DMS153 treated with DMSO at 0.1 percent for 48 hours (cell line): ENCODE data around the gene COL21A1.

Experiments used
- DNase-seq: peaks from one replicate; lab custom pipeline; 2025; ENCODE audit not compliant: unreplicated experiment; lab: John Stamatoyannopoulos, UW

The COL21A1 gene

DNA sequence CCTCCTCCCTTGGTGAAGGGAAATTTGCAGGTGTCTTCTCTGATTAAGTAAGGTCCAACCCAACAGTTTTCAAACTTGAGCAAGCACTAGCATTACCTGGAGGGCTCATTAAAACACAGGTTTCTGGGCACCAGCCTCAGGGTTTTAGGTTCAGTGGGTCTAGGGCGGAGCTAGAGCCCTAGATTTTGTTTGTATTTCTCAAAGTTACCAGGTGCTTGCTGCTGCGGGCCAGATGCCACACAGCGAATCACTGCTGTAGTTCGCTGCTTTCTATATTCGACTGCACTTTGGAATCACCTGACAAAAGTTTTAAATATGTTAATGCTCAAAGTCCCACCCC, 869 bp downstream of the COL21A1 start:
- no peak for DNase-seq

- no peak for DNase-seq
These were observed 1.5 kb downstream of the COL21A1 start for GRCh38 chr6:56245903-56246351.

DNA sequence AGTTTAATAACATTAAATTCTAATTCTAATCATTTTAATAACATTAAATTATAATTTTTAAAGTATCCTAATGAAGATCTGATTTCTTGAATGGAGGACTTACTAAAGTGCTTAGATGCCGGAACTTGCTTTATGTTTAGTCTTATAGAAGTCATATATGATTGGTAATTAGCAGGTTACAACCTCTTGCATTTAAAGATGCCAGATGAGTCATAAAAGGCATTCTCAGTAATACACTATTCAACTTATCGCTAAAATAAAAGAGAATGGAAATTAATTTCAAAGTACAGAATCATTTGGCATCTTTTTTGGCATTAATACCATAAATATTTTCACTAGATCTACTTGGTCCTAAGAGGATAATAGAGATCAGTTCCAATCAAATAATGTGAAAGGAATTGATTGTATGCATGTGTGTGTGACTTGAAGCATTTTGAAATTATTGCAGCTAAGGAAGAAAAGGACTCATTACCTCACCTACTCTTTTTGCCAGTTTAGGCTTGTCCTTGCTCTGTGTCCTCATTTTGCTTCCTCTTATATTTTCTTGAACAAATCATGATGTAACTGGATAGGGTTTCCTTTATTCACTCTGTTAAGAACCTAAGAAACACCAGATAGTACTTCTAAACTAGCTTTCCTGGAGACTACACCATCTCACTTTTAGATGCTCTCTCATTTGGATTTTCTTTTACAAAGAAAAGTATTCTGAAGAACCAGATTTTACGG, 2.7 kb downstream of the COL21A1 start:
- no peak for DNase-seq

DNA sequence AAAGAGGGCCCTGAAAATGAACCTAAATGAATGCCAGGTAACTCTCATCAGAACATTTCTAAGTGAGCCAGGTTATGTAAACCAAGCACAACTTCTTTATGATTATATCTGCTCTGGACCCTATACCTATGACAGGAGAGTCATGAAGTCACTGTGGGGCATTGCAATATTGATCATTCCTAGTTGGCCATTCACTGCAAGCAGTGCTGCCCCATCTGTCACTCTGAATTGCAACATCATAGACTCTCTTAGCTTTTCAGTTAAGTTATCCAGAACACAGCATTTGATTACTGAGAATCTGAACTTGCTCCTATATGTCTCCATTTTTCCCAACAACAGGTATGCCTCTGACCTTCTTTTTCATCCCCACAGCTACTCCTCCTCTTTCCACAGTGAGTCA, 3.3 kb downstream of the COL21A1 start:
- DNase-seq = no peak

DNA sequence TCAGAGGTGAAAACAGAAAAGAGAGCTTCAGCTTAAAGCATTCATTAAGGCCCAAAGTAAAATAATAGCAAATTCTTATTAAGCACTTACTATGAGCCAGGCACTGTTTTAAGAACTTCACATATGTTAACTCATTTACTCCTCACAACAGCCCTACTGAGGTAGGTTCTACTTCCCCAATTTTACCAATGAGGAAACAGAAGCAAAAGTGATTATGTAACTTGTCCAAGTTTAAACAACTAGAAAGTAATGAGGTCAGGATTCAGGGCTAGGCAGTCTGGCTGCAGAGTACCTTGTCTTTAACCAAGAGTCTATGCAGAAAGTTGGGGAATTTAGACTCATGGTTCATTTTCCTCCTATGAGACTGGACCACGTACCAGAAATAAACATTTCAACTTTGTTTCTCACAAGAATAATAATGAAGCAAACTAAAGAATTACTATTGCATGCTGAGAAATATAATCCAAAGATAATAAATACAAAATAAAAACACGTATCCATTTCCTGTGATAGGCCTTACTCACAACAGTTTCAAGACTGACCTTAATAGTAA, 3.8 kb downstream of the COL21A1 start:
- no peak for DNase-seq

DNA sequence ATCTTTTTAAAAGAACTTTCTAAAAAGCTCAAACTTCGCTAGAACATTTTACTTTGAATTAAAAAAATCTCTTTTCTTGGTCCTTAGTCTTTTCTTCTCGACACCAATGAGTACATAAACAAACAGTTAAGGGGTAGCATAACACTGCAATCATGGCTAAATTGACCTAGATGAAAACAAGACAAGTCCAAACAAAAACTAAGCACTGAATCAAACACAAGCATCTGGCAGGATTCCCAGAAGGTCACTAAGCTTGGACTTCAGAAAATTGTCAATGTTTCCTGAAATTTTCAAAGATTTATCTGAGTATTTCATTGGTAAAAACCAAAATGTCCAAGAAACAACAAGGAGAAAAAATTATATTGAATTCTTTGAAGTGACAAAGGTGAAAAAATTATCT, 5.0 kb downstream of the COL21A1 start:
- DNase-seq = no peak

DNA sequence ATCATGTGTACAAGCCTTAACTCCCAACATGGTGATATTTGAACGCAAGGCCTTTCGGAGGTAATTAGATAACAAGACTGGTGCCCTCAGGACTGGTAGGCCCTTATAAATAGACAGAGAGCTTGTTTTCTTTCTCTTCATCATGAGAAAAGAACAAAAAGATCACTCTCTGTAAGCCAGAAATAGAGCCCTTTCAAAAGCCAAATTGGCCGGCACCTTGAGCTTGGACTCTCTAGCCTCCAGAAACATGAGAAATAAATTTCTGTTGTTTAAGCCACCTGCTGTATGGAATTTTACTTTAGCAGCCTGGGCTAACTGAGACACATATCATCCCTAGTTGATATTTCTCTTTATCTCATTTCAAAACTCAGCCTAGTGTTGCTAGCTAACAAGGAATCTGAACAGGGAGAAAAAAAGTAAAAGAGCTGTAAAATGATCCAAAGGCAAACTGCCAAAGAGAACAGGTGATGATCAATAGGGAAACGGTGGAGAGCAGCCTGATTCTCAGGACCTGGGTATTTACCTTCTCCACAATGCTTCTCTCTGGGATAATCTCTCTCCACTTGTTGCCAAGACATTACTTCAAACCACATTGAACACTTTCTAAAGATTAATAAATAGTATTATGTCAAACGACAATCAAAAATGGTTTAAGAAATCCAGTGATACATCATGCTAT, 6.1 kb downstream of the COL21A1 start:
- DNase-seq = no peak

- no peak for DNase-seq
These were observed 9.0 kb downstream of the COL21A1 start for GRCh38 chr6:56238352-56238751.

DNA sequence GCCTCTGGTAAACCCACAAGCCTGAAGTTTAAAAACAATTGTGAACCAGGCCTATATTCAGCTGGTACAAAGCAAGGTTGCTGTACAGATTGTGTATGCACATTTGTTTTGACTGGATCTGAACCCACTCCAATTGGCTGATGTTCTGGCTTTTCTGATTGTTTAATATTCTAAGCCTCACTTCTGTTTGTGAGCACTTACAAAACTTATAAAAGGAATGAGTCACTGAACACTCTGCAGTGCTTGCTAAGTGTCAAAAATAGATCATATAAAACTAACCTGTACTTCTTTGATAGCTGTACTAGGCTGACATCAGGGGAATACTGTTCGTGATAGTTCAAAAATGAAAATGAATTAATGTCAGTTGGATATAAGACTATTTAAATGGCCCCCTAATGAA, 12.1 kb downstream of the COL21A1 start:
- no peak for DNase-seq

- no peak for DNase-seq
These were observed 14.9 kb downstream of the COL21A1 start for GRCh38 chr6:56232436-56232835.

GRCh38 chr6:56231827-56232226, 15.6 kb downstream of the COL21A1 start:
- no peak for DNase-seq

DNA sequence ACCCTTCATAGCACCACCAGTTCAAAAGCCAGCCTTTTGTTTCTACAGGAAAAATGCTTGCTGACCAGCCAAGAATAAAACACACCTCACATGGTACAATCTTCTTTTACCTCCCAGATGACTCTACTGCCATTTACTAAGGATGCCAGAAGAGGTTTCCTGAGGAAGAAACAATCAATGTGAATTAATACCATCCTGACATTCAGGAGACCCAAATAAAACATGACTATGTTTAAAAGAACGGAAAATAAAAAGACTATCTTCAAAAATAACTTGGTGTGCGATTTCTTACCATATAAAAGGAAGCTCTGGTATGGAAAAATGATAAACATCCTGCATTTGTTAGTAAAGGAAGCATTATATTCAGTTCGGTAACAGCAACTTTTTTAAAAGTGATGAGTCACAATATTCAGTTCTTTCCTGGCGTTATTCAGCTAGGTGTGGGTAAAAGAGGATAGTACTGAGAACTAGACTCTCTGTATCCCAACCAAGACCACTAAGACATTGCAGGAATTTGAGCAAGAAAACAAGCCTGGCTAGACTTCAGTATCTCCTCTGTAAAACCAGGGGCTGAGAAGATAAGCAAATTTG, 16.3 kb downstream of the COL21A1 start:
- no peak for DNase-seq

DNA sequence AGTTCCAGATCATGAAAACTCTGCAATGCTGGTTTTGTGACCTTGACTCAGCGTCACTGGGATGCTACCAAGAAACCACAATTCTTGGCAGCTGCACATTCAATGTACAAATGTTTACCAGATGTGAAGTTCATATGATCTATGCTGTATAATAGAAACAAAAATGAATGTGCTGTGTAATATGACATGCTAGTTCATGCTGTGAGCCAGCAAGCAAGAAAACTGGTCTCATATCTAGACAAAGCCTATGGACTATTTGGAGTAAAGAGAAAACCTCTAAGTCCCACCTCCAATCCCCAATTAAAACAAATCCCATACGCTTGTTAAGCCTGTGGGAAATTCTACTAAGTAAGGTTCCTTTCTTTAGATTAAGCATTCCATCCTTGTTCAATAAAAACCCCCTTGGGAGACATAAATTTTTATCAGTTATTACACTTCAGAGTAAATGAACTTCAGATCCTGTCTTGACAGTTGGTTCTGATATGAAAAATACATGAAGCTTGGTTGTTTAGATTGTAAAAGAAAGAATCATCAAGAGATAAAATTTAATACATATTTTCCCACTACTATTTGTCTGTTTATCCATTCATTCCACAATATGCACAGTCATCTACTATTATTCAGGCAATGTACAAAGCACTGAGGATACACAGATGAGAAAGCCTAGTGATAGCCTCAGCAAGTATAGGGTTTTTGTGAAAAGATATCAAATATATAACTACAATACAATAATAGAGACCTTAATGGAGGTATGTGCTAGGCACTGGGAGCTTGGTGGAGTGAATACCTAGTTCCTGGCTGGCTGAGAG, 20.1 kb downstream of the COL21A1 start:
- DNase-seq = no peak

DNA sequence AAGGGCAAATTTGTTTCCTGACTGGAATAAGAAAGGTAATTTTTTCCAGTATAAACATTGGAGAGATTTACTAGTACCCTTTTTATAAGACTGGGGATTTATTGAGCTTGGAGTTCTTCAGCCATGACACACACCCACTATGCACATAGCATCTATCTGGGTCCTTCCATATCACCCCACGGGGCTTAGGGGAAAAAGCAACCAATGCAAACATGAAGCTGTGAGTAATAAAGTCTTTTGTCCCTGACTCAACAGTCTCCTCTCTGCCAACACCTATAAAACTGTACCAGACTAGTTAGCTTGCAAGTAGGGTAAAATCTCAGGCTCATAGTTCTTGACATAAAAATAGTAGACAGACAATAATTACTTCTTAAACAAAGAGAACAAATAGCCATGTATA, 23.4 kb downstream of the COL21A1 start:
- DNase-seq = peak; percentile 11

DNA sequence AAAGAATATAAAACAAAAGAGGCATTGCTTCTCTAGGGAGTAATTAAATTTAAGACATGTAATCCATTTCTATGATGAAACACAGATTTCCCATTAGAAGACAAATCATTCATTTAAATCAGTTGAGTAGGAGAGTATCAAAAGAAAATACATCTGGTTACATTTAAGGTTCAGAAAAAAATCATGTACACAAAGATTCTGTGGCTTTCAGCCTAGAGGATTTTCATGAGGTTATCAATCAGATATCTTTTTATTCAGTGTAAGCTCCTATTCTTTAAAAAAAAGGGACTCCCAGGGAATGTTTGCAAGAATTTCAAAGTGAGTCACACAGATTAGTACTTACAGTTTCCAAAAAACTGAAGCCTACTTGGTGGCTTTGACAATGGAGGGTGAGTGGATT, 24.9 kb downstream of the COL21A1 start:
- no peak for DNase-seq

GRCh38 chr6:56220078-56220477, 27.3 kb downstream of the COL21A1 start:
- DNase-seq = no peak

- no peak for DNase-seq
These were observed 32.7 kb downstream of the COL21A1 start for GRCh38 chr6:56214703-56215101.

- no peak for DNase-seq
These were observed 33.2 kb downstream of the COL21A1 start for GRCh38 chr6:56214041-56214702.

GRCh38 chr6:56211724-56212123, 35.7 kb downstream of the COL21A1 start:
- no peak for DNase-seq

- no peak for DNase-seq
These were observed 43.2 kb downstream of the COL21A1 start for GRCh38 chr6:56204134-56204533.

DNA sequence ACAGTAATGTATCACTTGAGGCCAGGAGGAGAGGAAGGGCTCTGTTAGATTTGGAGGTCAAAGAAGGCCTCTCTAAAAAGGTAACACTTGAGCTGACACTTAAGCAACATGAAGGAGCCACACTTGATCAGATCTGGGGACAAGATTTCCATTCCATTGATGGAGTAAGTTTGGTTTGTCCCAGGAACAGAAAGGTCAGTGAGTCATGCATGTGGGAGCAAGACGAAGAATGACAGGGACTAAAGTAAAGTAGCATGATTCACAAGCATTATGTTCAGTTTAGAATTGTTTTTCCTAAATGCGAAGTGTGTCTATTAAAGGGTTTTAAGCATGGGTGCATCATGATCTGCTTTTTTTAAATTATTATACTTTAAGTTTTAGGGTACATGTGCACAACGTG, 47.4 kb downstream of the COL21A1 start:
- DNase-seq = no peak
